ENCODE measurements around the gene IRF2BPL.

DNA sequence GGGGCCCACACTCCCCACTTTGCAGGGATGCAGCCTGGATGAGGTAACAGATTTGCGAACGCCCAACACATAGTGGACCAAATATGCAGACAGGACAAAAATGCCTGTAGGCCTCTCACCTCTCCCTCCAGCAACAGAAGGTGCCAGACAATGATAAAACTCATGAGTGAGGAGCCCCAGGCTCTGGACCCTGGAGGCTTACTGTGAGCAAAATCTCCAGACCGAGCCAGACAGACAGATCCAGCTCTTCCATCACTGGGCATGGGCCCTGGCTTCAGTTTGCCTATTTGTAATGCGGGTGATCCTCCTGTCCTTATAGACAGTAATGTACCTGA is 42.3 kb downstream of the IRF2BPL start:
- TF ChIP-seq, protein P1, sequence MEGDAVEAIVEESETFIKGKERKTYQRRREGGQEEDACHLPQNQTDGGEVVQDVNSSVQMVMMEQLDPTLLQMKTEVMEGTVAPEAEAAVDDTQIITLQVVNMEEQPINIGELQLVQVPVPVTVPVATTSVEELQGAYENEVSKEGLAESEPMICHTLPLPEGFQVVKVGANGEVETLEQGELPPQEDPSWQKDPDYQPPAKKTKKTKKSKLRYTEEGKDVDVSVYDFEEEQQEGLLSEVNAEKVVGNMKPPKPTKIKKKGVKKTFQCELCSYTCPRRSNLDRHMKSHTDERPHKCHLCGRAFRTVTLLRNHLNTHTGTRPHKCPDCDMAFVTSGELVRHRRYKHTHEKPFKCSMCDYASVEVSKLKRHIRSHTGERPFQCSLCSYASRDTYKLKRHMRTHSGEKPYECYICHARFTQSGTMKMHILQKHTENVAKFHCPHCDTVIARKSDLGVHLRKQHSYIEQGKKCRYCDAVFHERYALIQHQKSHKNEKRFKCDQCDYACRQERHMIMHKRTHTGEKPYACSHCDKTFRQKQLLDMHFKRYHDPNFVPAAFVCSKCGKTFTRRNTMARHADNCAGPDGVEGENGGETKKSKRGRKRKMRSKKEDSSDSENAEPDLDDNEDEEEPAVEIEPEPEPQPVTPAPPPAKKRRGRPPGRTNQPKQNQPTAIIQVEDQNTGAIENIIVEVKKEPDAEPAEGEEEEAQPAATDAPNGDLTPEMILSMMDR (IDR thresholded peaks at IDR 0.05; ENCODE audit: borderline replicate concordance, extremely low read depth, low read length, poor library complexity, severe bottlenecking) = no peak
- no peak for TF ChIP-seq EZH2 (IDR thresholded peaks at IDR 0.05; ENCODE audit: borderline replicate concordance, low read depth, low read length, severe bottlenecking)

All from DND-41 (cell line).